ENCODE measurements around the gene EXT2.

Gene EXT2

GRCh38 chr11:44286268-44286880, 190.9 kb downstream of the EXT2 start:
- Histone ChIP-seq H4K20me1 (ENCODE audit: insufficient read depth, low read length, poor library complexity, severe bottlenecking) (no peaks in the 10 kb centered on the region), H3K9ac (ENCODE audit: low read depth, low read length, poor library complexity, severe bottlenecking) (no peak overlapping the region), H2AFZ (ENCODE audit: low read length) (peak overlapping the region; percentile 66), H3K27me3 (ENCODE audit: insufficient read depth, low read length, poor library complexity, severe bottlenecking) (no peaks in the 10 kb centered on the region), H3K9me2 (replicated peaks; ENCODE audit: low read depth, low read length) (no peaks in the 10 kb centered on the region), H3K4me3 (ENCODE audit: low read length, poor library complexity, severe bottlenecking) (no peak overlapping the region), H3K79me2 (ENCODE audit: insufficient read depth, low read length) (no peaks in the 10 kb centered on the region), H3K9me3 (ENCODE audit: insufficient read depth, low read depth, low read length) (no peaks in the 10 kb centered on the region), H3K4me1 (ENCODE audit: insufficient read depth, low read length, poor library complexity, severe bottlenecking) (no peaks in the 10 kb centered on the region), H3F3A (ENCODE audit: low read depth) (no peaks in the 10 kb centered on the region), H3K4me2 (ENCODE audit: low read depth, low read length, poor library complexity, severe bottlenecking) (no peak overlapping the region), H3K36me3 (ENCODE audit: insufficient read depth, low read length) (no peaks in the 10 kb centered on the region)
- TF ChIP-seq CTCF (conservative IDR thresholded peaks at IDR 0.05; ENCODE audit: low read length) (peak; percentile 96), EZH2phosphoT487 (IDR thresholded peaks at IDR 0.05; ENCODE audit: borderline replicate concordance) (no peak)

- H3F3A ChIP-seq (ENCODE audit: low read depth) = no peaks in the 10 kb centered on the region
- no peaks in the 10 kb centered on the region for H3K27me3 ChIP-seq (ENCODE audit: insufficient read depth, low read length, poor library complexity, severe bottlenecking)
- no peaks in the 10 kb centered on the region for H3K4me1 ChIP-seq (ENCODE audit: insufficient read depth, low read length, poor library complexity, severe bottlenecking)
- H3K4me2 ChIP-seq (ENCODE audit: low read depth, low read length, poor library complexity, severe bottlenecking) = no peak overlapping the region
- no peak overlapping the region for H2AFZ ChIP-seq (ENCODE audit: low read length)
- no peaks in the 10 kb centered on the region for H3K36me3 ChIP-seq (ENCODE audit: insufficient read depth, low read length)
- no peaks in the 10 kb centered on the region for H3K9me3 ChIP-seq (ENCODE audit: insufficient read depth, low read depth, low read length)
- H3K79me2 ChIP-seq (ENCODE audit: insufficient read depth, low read length) = no peaks in the 10 kb centered on the region
- no peak overlapping the region for H3K9ac ChIP-seq (ENCODE audit: low read depth, low read length, poor library complexity, severe bottlenecking)
- no peak for TF ChIP-seq CTCF (conservative IDR thresholded peaks at IDR 0.05; ENCODE audit: low read length)
- TF ChIP-seq EZH2phosphoT487 (IDR thresholded peaks at IDR 0.05; ENCODE audit: borderline replicate concordance) = no peak
- no peaks in the 10 kb centered on the region for H3K9me2 ChIP-seq (replicated peaks; ENCODE audit: low read depth, low read length)
- no peaks in the 10 kb centered on the region for H4K20me1 ChIP-seq (ENCODE audit: insufficient read depth, low read length, poor library complexity, severe bottlenecking)
- no peak overlapping the region for H3K4me3 ChIP-seq (ENCODE audit: low read length, poor library complexity, severe bottlenecking)
These were observed 191.4 kb downstream of the EXT2 start for GRCh38 chr11:44286911-44287310.

GRCh38 chr11:44288133-44288526, 192.7 kb downstream of the EXT2 start:
- Histone ChIP-seq H3K4me1 (ENCODE audit: insufficient read depth, low read length, poor library complexity, severe bottlenecking) (no peaks in the 10 kb centered on the region), H3K79me2 (ENCODE audit: insufficient read depth, low read length) (no peaks in the 10 kb centered on the region), H3K4me3 (ENCODE audit: low read length, poor library complexity, severe bottlenecking) (no peak overlapping the region), H3K36me3 (ENCODE audit: insufficient read depth, low read length) (no peaks in the 10 kb centered on the region), H3K4me2 (ENCODE audit: low read depth, low read length, poor library complexity, severe bottlenecking) (no peak overlapping the region), H3K9me2 (replicated peaks; ENCODE audit: low read depth, low read length) (no peaks in the 10 kb centered on the region), H4K20me1 (ENCODE audit: insufficient read depth, low read length, poor library complexity, severe bottlenecking) (no peaks in the 10 kb centered on the region), H2AFZ (ENCODE audit: low read length) (no peak overlapping the region), H3K27me3 (ENCODE audit: insufficient read depth, low read length, poor library complexity, severe bottlenecking) (no peaks in the 10 kb centered on the region), H3K9ac (ENCODE audit: low read depth, low read length, poor library complexity, severe bottlenecking) (no peak overlapping the region), H3K9me3 (ENCODE audit: insufficient read depth, low read depth, low read length) (no peaks in the 10 kb centered on the region), H3F3A (ENCODE audit: low read depth) (no peaks in the 10 kb centered on the region)
- no peak for TF ChIP-seq CTCF (conservative IDR thresholded peaks at IDR 0.05; ENCODE audit: low read length)
- no peak for TF ChIP-seq EZH2phosphoT487 (IDR thresholded peaks at IDR 0.05; ENCODE audit: borderline replicate concordance)

Measured in Loucy (cell line).